ENCODE measurements around the gene RTKN2. TPM values are rescaled to one million over a fixed set of nuclear protein-coding genes. Genes with fewer than 3 reads are reported as not detected.

Gene RTKN2
- total and polyA plus RNA-seq, 10 donors, result 0.26 to 5.7 (median 1.6) TPM

GRCh38 chr10:62264126-62264525 lies 4.5 kb downstream of the RTKN2 start:
- DNase-seq, result no peak
- H3K27ac ChIP-seq, result no peak overlapping the region
- no peak overlapping the region for H3K4me3 ChIP-seq
- peaks cover 0 to 26% (median 11%) of the 10 kb centered on the region in 7 donors for H3K27me3 ChIP-seq (replicated peaks in 1 of 7)
- peaks cover 8 to 19% (median 13%) of the 10 kb centered on the region in 6 donors for H3K4me1 ChIP-seq
- TF ChIP-seq POLR2AphosphoS5 (IDR thresholded peaks at IDR 0.05) (no peak), POLR2A (IDR thresholded peaks at IDR 0.05) (no peak)
- TF ChIP-seq, protein P1, sequence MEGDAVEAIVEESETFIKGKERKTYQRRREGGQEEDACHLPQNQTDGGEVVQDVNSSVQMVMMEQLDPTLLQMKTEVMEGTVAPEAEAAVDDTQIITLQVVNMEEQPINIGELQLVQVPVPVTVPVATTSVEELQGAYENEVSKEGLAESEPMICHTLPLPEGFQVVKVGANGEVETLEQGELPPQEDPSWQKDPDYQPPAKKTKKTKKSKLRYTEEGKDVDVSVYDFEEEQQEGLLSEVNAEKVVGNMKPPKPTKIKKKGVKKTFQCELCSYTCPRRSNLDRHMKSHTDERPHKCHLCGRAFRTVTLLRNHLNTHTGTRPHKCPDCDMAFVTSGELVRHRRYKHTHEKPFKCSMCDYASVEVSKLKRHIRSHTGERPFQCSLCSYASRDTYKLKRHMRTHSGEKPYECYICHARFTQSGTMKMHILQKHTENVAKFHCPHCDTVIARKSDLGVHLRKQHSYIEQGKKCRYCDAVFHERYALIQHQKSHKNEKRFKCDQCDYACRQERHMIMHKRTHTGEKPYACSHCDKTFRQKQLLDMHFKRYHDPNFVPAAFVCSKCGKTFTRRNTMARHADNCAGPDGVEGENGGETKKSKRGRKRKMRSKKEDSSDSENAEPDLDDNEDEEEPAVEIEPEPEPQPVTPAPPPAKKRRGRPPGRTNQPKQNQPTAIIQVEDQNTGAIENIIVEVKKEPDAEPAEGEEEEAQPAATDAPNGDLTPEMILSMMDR (IDR thresholded peaks at IDR 0.05 in 8 of 11, conservative IDR thresholded peaks at IDR 0.05 in 3 of 11), result no peak
- intact Hi-C loops (cut with DNase I; ENCODE audit: low total_unique reads), result no loop called here
- no peaks in the 10 kb centered on the region for H3K36me3 ChIP-seq
- H3K9me3 ChIP-seq, result no peaks in the 10 kb centered on the region

DNA sequence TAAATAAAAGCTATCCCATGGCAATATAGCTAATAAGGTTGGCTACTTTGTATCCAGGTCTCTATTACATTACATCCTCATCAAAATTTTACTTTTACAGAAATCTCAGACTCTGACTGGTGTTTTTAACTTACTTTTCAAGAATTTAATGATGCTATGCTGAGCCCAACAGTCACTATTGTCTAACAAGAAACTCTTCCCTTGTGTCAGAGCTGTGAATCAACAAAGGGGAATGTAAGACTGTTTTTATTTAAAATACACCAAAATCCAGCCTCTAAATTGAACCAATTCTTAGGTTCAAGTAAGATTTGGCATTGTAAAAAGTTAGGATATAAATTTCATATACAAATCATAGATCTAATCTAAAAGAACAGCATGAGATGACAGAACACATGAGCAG lies 7.0 kb downstream of the RTKN2 start:
- peaks cover 0 to 2% (median 0%) of the 10 kb centered on the region in 7 donors for H3K27me3 ChIP-seq (replicated peaks in 1 of 7)
- H3K27ac ChIP-seq, result no peak overlapping the region
- no peaks in the 10 kb centered on the region for H3K36me3 ChIP-seq
- no peak overlapping the region for H3K4me3 ChIP-seq
- no peaks in the 10 kb centered on the region for H3K4me1 ChIP-seq
- DNase-seq, result no peak
- TF ChIP-seq, protein P1 (IDR thresholded peaks at IDR 0.05 in 8 of 11, conservative IDR thresholded peaks at IDR 0.05 in 3 of 11), result no peak
- no peak for TF ChIP-seq POLR2AphosphoS5 (IDR thresholded peaks at IDR 0.05)
- no peak for TF ChIP-seq POLR2A (IDR thresholded peaks at IDR 0.05)
- intact Hi-C loops (cut with DNase I; ENCODE audit: low total_unique reads), result no loop called here
- H3K9me3 ChIP-seq, result no peaks in the 10 kb centered on the region

DNA sequence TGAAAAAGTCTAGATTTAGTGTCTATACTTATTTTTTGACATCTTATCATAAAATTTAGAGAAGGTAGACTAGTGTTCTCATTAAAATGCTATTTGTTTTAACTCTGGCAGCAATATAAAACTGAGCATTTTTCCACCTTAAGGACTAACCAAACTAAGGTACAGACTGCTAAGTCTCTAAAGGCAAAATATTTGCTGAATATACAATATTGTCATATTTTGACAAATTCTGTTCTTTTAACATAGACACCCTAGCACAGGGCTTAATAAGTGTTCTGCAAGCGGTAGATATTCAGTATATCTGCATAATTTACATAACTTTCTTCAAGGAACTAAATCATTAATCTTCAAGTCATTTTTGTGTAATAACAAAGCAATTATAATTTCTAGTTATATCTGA lies 8.6 kb downstream of the RTKN2 start:
- DNase-seq, result no peak
- Histone ChIP-seq H3K27ac (no peak overlapping the region), H3K4me1 (no peaks in the 10 kb centered on the region), H3K4me3 (no peak overlapping the region), H3K9me3 (no peaks in the 10 kb centered on the region), H3K27me3 (replicated peaks in 1 of 7) (no peaks in the 10 kb centered on the region), H3K36me3 (no peaks in the 10 kb centered on the region)
- intact Hi-C loops (cut with DNase I; ENCODE audit: low total_unique reads), result no loop called here
- TF ChIP-seq POLR2A (IDR thresholded peaks at IDR 0.05), result no peak
- TF ChIP-seq POLR2AphosphoS5 (IDR thresholded peaks at IDR 0.05), result no peak
- TF ChIP-seq, protein P1 (IDR thresholded peaks at IDR 0.05 in 8 of 11, conservative IDR thresholded peaks at IDR 0.05 in 3 of 11), result no peak
- 89 to 96% (median 94%) methylated on average over 1 of the region's 1 CpG for WGBS, 5 donors

DNA sequence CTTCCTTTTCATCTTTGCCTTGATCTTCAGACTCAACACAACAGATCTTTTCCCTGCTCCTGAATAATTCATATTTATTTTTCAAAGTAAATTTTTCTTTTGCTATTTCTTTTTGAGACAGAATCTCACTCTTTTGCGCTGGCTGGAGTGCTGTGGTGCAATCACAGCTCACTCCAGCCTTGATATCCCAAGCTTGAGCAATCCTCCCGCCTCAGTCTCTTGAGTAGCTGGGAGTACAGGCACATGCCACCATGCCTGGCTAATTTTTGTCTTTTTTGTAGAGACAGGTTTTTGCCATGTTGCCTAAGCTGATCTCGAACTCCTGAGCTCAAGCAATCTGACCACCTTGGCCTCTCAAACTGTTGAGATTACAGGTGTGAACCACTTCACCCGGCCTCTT lies 9.2 kb downstream of the RTKN2 start:
- no peak for DNase-seq
- H3K27ac ChIP-seq, result no peak overlapping the region
- H3K36me3 ChIP-seq, result no peaks in the 10 kb centered on the region
- no peak overlapping the region for H3K4me3 ChIP-seq
- H3K9me3 ChIP-seq, result no peaks in the 10 kb centered on the region
- intact Hi-C loops (cut with DNase I; ENCODE audit: low total_unique reads), result no loop called here
- TF ChIP-seq POLR2A (IDR thresholded peaks at IDR 0.05) (no peak), POLR2AphosphoS5 (IDR thresholded peaks at IDR 0.05) (no peak)
- TF ChIP-seq, protein P1 (IDR thresholded peaks at IDR 0.05 in 8 of 11, conservative IDR thresholded peaks at IDR 0.05 in 3 of 11), result no peak
- no peaks in the 10 kb centered on the region for H3K27me3 ChIP-seq (replicated peaks in 1 of 7)
- no peaks in the 10 kb centered on the region for H3K4me1 ChIP-seq
- 67 to 91% (median 71%) methylated on average over 4 of the region's 4 CpGs for WGBS, 5 donors
